Kidney epithelial cell (primary cell): ENCODE measurements around the gene TNKS2. TPM values are rescaled to one million over a fixed set of nuclear protein-coding genes. Genes with fewer than 3 reads are reported as not detected.

Experiments
- DNase-seq: peaks from one replicate; pipeline ENCODE4 v3.0.0-alpha.2; 2010; ENCODE audit warnings: low read depth
- H3K27me3 ChIP-seq: 2 replicates; pipeline ENCODE4 v1.6.0; 2011; ENCODE audit warnings: low read length; ENCODE audit not compliant: control insufficient read depth, insufficient read depth
- H3K36me3 ChIP-seq: 2 replicates; pipeline ENCODE4 v1.5.1; 2011; ENCODE audit warnings: low read length; ENCODE audit not compliant: control insufficient read depth, insufficient read depth
- H3K4me3 ChIP-seq: 2 replicates; pipeline ENCODE4 v1.5.1; 2011; ENCODE audit warnings: low read depth, mild to moderate bottlenecking, control low read depth, low read length
- CTCF ChIP-seq: IDR thresholded peaks from 2 replicates; pipeline ENCODE4 v1.5.1; 2011; ENCODE audit warnings: mild to moderate bottlenecking, moderate library complexity, low read length, control low read depth, inconsistent platforms; ENCODE audit not compliant: insufficient read depth, poor library complexity, severe bottlenecking
- total RNA-seq: library from RNA; depleted of rRNA; stranded (reverse); fragments of >200 nt; gene quantifications from 2 replicates; pipeline ENCODE4 v1.2.3, GENCODE V29; 2015

TNKS2 gene
- total RNA-seq, 1 donor from 2014 or later = 57.6 TPM

GRCh38 chr10:91897421-91897820 is 99.2 kb downstream of the TNKS2 start:
- no peak for TF ChIP-seq CTCF
- DNase-seq = no peak
- no peak overlapping the region for H3K4me3 ChIP-seq
- no peaks in the 10 kb centered on the region for H3K27me3 ChIP-seq
- H3K36me3 ChIP-seq = no peaks in the 10 kb centered on the region

- TF ChIP-seq CTCF = no peak
- H3K4me3 ChIP-seq = no peak overlapping the region
- no peaks in the 10 kb centered on the region for H3K36me3 ChIP-seq
- peak; percentile 89 for DNase-seq
- no peaks in the 10 kb centered on the region for H3K27me3 ChIP-seq
Measured at GRCh38 chr10:91901784-91902677, 103.8 kb downstream of the TNKS2 start.

GRCh38 chr10:91907033-91907594 is 108.9 kb downstream of the TNKS2 start:
- TF ChIP-seq CTCF = no peak
- H3K36me3 ChIP-seq = no peaks in the 10 kb centered on the region
- no peaks in the 10 kb centered on the region for H3K27me3 ChIP-seq
- DNase-seq = no peak
- no peak overlapping the region for H3K4me3 ChIP-seq

- no peak for DNase-seq
Measured at GRCh38 chr10:91907914-91908336, 109.7 kb downstream of the TNKS2 start.

GRCh38 chr10:91908337-91909116 is 110.3 kb downstream of the TNKS2 start:
- Histone ChIP-seq H3K27me3 (no peaks in the 10 kb centered on the region), H3K4me3 (peak overlapping the region; percentile 52), H3K36me3 (no peaks in the 10 kb centered on the region)
- DNase-seq = no peak
- TF ChIP-seq CTCF = peak; percentile 34

More at GRCh38 chr10:91907914-91908336, 109.7 kb downstream of the TNKS2 start:
- Histone ChIP-seq H3K4me3 (peak overlapping the region; percentile 52), H3K27me3 (no peaks in the 10 kb centered on the region), H3K36me3 (no peaks in the 10 kb centered on the region)
- TF ChIP-seq CTCF = no peak
